Fibroblast of skin of abdomen (primary cell): ENCODE measurements around the gene TRAF1.

ENCODE experiments used
- DNase-seq: peaks from one replicate; pipeline ENCODE4 v3.0.0-alpha.2; 2013

TRAF1 gene

GRCh38 chr9:120923620-120924328, 2.8 kb downstream of the TRAF1 start:
- DNase-seq: no peak

- DNase-seq: no peak
Observed at GRCh38 chr9:120922404-120923195, 4.0 kb downstream of the TRAF1 start.

- DNase-seq: no peak
Observed at GRCh38 chr9:120921661-120922181, 4.9 kb downstream of the TRAF1 start.

- no peak for DNase-seq
Observed at GRCh38 chr9:120920806-120921178, 5.8 kb downstream of the TRAF1 start.

GRCh38 chr9:120919843-120920805, 6.5 kb downstream of the TRAF1 start:
- DNase-seq: no peak

GRCh38 chr9:120918931-120919842, 7.4 kb downstream of the TRAF1 start:
- DNase-seq: no peak

GRCh38 chr9:120917929-120918762, 8.4 kb downstream of the TRAF1 start:
- DNase-seq: no peak

GRCh38 chr9:120916991-120917880, 9.4 kb downstream of the TRAF1 start:
- DNase-seq: no peak

GRCh38 chr9:120916588-120916987, 10.0 kb downstream of the TRAF1 start:
- peak; percentile 55 for DNase-seq

- DNase-seq: no peak
Observed at GRCh38 chr9:120915854-120916470, 10.6 kb downstream of the TRAF1 start.

GRCh38 chr9:120914953-120915352, 11.6 kb downstream of the TRAF1 start:
- no peak for DNase-seq

- DNase-seq: no peak
Observed at GRCh38 chr9:120914396-120914795, 12.2 kb downstream of the TRAF1 start.

GRCh38 chr9:120913647-120914264, 12.8 kb downstream of the TRAF1 start:
- DNase-seq: no peak

- DNase-seq: no peak
Observed at GRCh38 chr9:120912958-120913646, 13.5 kb downstream of the TRAF1 start.

GRCh38 chr9:120911295-120911837, 15.2 kb downstream of the TRAF1 start:
- DNase-seq: no peak

- no peak for DNase-seq
Observed at GRCh38 chr9:120910643-120911042, 16.0 kb downstream of the TRAF1 start.

GRCh38 chr9:120909904-120910303, 16.7 kb downstream of the TRAF1 start:
- DNase-seq: no peak
